Sciatic nerve (tissue), 2 donors: ENCODE data around the gene GTF2H2. TPM values are rescaled to one million over a fixed set of nuclear protein-coding genes. Genes with fewer than 3 reads are reported as not detected.
"Not testable (repeated sequence)": the region's sequence is repeated elsewhere in the genome, so short reads cannot be mapped to it uniquely, and the experiment has no call there.

Source experiments
- ATAC-seq: fragments of 200-7000 bp; cut with Tn5 transposase; one replicate; pipeline ENCODE4 v1.9.1; 2020; ENCODE audit warnings: mild to moderate bottlenecking, moderate library complexity
- DNase-seq: peaks from one replicate; pipeline ENCODE4 v3.0.0-alpha.2; 2020; ENCODE audit warnings: low spot score
- intact Hi-C: fragments of 100-400 bp; cut with DNase I; formaldehyde crosslinking; loops from one replicate; pipeline ENCODE4 v1.14.2; 2022
- total RNA-seq: library from RNA; stranded (reverse); fragmentation: NEBNext Ultra II Directional; extraction: Animal tissue kit (Norgen Biotek cat#: 25700); gene quantifications from one replicate; pipeline ENCODE4 v1.2.1, GENCODE V29; 2021
- donor health status: DM: no; HTN: no; CAD: no.
- donor health status: DM: no; HTN: no; CAD: no.

GTF2H2 gene
- 22.6 TPM for total RNA-seq

GRCh38 chr5:71067262-71067928 lies at the start of gene GTF2H2:
Gene GTF2H2 (minus strand): TSS chr5:71067676. CDS start chr5:71062763, 4,913 bp downstream.
- intact Hi-C loops, DNase-seq: not testable (repeated sequence)
- ATAC-seq = peak; percentile 98

- intact Hi-C loops, DNase-seq, ATAC-seq: not testable (repeated sequence)
Measured at GRCh38 chr5:71109730-71110275, 42.3 kb upstream of the GTF2H2 start.

- ATAC-seq, intact Hi-C loops, DNase-seq: not testable (repeated sequence)
Measured at GRCh38 chr5:71099996-71100395, 32.5 kb upstream of the GTF2H2 start.

GRCh38 chr5:71097930-71098203 lies 30.4 kb upstream of the GTF2H2 start:
- DNase-seq, intact Hi-C loops, ATAC-seq: not testable (repeated sequence)

GRCh38 chr5:71097173-71097929 lies 29.9 kb upstream of the GTF2H2 start:
- peak; percentile 46 for ATAC-seq
- DNase-seq = not testable (repeated sequence)

GRCh38 chr5:71089773-71090172 lies 22.3 kb upstream of the GTF2H2 start:
- DNase-seq, ATAC-seq, intact Hi-C loops: not testable (repeated sequence)

More at GRCh38 chr5:71097173-71097929, 29.9 kb upstream of the GTF2H2 start:
- intact Hi-C loops = not testable (repeated sequence)

GRCh38 chr5:71088754-71089153 lies 21.3 kb upstream of the GTF2H2 start:
- DNase-seq, intact Hi-C loops, ATAC-seq: not testable (repeated sequence)

- ATAC-seq, intact Hi-C loops, DNase-seq: not testable (repeated sequence)
Measured at GRCh38 chr5:71086145-71086544, 18.7 kb upstream of the GTF2H2 start.

GRCh38 chr5:71084280-71085063 lies 17.0 kb upstream of the GTF2H2 start:
- intact Hi-C loops, ATAC-seq: not testable (repeated sequence)

GRCh38 chr5:71082898-71083297 lies 15.4 kb upstream of the GTF2H2 start:
- ATAC-seq, DNase-seq, intact Hi-C loops: not testable (repeated sequence)

More at GRCh38 chr5:71084280-71085063, 17.0 kb upstream of the GTF2H2 start:
- DNase-seq = not testable (repeated sequence)

GRCh38 chr5:71082340-71082739 lies 14.9 kb upstream of the GTF2H2 start:
- ATAC-seq, intact Hi-C loops, DNase-seq: not testable (repeated sequence)

- DNase-seq, ATAC-seq, intact Hi-C loops: not testable (repeated sequence)
Measured at GRCh38 chr5:71061322-71061721, 6.2 kb downstream of the GTF2H2 start.

GRCh38 chr5:71059426-71059825 lies 8.1 kb downstream of the GTF2H2 start:
- intact Hi-C loops = not testable (repeated sequence)

GRCh38 chr5:71044808-71045207 lies 22.7 kb downstream of the GTF2H2 start:
- DNase-seq, ATAC-seq, intact Hi-C loops: not testable (repeated sequence)

More at GRCh38 chr5:71059426-71059825, 8.1 kb downstream of the GTF2H2 start:
- not testable (repeated sequence) for DNase-seq, ATAC-seq

- intact Hi-C loops, DNase-seq: not testable (repeated sequence)
- peak; percentile 70 for ATAC-seq
Measured at GRCh38 chr5:71044128-71044527, 23.3 kb downstream of the GTF2H2 start.

GRCh38 chr5:71031046-71031776 lies 36.3 kb downstream of the GTF2H2 start:
- intact Hi-C loops, DNase-seq: not testable (repeated sequence)
- ATAC-seq = peak; percentile 90

- ATAC-seq = peak; percentile 44
- intact Hi-C loops, DNase-seq: not testable (repeated sequence)
Measured at GRCh38 chr5:71025289-71025953, 42.1 kb downstream of the GTF2H2 start, which contains the start of gene NAIP. Gene NAIP (minus strand): TSS chr5:71025339. CDS start chr5:71012915, 12,424 bp downstream.
